NCI-H82 treated with DMSO at 0.1 percent for 48 hours (cell line): ENCODE results near the gene PCNP.
A peak's percentile ranks its signal among the peaks of the same experiment; 100 is the strongest.
"Not testable (repeated sequence)": the region's sequence is repeated elsewhere in the genome, so short reads cannot be mapped to it uniquely, and the experiment has no call there.

Source experiments
- DNase-seq: peaks from one replicate; lab custom pipeline; 2025; ENCODE audit not compliant: unreplicated experiment; lab: John Stamatoyannopoulos, UW

PCNP gene

GRCh38 chr3:101573449-101574387, at the start of gene PCNP:
TSS of gene PCNP (plus strand) at chr3:101574180. CDS start at chr3:101574216, 36 bp downstream.
- peak; percentile 99 for DNase-seq

DNA sequence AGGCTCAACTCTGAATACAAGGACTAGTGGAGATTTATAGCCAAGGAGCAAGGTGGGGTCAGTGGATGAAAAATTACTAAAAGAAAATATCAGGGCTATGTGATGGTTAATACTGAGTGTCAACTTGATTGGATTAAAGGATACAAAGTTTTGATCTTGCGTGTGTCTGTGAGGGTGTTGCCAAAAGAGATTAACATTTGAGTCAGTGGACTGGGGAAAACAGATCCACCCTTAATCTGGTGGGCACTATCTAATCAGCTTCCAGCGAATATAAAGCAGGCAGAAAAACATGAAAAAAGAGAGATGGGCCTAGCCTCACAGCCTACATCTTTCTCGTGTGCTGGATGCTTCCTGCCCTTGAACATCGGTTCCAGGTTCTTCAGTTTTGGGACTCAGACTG, 46.5 kb upstream of the PCNP start:
- peak; percentile 83 for DNase-seq

- DNase-seq = no peak
These were observed 46.1 kb upstream of the PCNP start for GRCh38 chr3:101527906-101528305.

DNA sequence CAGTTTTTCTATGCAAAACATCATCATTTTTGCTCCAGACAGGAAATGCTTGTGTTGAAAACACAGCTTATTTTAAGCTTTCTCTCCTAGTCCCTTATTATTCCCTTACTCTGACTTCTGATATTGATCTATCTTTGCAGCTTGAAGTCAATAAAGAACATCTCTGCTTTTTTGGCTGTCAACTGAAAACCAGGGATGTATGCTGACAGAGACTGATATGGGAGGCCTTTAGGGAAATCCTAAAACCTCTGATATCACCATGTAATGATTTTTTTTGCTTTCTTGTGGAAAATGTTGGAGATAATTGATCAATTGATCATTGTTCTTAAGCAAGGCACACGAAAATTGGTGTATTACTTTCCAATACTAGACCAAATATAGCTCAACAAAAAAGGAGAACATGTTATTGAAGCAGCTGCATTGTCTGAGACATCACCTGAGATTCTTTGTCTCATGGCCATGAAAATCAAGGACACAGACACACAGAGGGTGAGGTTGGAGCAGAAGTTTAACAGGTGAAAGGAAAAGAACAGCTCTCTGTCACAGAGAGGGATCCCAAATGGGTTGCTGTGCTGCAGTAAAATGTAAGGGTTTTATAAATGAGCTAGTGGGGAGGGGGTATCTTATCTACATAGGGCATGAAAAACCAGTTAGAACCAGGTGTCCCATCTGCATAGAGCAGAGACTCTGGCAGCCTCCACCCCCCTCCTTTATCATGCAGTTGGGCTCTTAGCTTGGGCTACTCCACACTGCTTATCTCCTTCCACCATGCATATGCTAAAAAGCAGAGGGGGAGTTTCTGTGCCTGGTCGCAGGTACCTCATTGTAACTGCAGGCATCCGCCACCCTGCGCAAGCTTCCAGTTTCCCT, 43.9 kb upstream of the PCNP start:
- no peak for DNase-seq

- no peak for DNase-seq
These were observed 43.3 kb upstream of the PCNP start for GRCh38 chr3:101530686-101531047.

DNA sequence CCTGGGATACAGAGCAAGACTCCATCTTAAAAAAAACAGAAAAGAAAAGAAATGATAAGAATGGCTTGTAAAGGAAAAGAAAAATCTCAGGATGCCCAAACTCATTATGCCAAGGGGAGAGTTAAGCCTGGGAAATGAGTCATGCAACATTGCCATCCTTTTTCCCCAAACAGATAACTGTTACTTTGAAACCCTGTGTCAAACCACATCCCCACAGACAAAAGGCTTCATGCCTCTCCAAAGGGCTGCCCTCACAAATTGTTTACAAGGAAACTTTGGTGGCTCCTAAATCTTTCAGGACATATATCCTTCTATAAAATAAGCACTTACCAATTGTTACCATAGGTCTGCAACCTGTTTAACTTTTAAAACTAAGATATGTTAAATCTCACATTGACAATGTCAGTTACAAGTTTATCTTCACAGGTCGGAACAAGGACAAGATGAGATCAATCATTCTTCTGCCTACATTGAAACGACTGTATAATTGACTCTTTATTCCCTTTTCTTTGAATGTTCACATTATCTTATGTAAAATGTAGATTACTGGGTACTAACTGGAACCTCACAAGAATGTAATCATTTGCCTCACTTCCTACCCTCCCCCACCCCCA, 42.4 kb upstream of the PCNP start:
- no peak for DNase-seq

DNA sequence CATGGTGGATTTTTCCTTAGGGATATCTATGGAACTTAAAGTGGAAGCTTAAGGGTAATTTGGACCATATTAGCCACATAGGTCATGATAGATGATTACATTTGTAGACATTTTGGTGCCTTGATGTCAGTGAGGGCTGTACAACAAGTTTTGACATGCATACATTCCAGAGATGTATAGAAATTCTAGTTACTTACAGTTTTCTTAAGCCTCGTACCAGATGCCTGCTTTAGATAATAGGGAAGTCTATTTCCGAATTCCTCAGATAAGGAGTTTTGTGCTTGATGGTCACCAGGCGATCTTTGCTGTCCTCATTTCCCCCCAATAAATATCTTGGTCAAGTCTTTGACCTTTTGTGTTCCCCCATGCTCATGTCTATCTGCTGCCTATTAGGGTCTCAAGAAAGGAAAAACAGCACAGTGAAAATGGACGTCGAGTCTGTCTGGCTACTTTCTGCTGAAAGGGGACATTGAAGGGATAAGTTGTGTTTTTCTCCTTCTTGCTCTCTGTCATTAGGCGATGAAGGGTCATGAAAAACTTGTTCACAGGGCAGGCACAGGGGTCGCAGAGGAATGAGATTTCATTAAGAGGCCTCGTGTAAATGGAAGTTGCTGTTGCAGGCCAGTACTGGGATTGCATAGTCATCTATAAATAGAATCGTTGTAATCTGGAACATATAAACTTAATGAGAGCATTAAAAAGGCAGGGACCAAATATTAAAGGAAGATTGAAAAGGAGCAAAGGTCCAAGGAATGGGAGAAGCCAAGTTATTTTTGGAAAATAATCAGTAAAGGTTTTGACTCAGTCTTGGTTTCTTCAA, 41.0 kb upstream of the PCNP start:
- no peak for DNase-seq

- DNase-seq = no peak
These were observed 40.4 kb upstream of the PCNP start for GRCh38 chr3:101533603-101533968.

DNA sequence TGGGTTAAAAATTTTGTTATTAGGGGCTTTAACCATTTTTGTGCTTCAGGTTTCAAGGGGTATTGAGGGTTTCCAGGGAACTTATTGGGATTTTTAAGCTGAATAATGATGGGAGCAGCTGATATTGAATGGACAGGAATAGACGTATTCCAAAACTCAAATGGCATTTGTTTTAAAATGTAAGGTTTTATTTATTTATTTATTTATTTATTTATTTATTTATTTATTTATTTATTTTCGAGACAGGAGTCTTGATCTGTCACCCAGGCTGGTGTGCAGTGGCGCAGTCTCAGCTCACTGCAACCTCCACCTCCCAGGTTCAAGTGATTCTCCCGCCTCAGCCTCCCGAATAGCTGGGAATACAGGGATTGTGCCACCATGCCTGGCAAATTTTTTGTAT, 38.8 kb upstream of the PCNP start:
- DNase-seq = no peak

DNA sequence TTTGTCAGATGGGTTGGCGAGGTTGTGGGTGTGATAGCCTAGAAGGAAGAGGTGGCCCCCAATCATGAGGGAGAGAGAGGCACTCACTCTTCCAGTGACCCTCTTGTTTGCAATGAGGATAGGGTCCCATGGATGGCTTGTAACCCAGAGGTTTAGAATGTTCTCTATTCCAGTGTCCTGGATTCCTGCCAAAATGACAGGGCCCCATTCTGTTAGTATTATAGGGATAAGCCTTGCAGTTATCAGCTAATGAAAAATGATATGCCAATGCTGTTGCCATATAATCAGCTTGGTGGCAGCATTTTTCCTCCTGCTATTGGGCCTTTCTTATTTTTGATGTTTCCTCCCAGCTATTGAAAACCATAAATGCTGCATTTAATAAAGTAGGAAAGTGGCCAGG, 37.7 kb upstream of the PCNP start:
- no peak for DNase-seq

DNA sequence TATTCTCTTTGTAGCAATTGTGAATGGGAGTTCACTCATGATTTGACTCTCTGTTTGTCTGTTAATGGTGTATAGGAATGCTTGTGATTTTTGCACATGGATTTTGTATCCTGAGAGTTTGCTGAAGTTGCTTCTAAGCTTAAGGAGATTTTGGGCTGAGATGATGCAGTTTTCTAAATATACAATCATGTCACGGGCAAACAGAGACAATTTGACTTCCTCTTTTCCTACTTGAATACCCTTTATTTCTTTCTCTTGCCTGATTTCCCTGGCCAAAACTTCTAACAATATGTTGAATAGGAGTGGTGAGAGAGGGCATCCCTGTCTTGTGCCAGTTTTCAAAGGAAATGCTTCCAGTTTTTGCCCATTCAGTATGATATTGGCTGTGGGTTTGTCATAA, 37.0 kb upstream of the PCNP start:
- not testable (repeated sequence) for DNase-seq

DNA sequence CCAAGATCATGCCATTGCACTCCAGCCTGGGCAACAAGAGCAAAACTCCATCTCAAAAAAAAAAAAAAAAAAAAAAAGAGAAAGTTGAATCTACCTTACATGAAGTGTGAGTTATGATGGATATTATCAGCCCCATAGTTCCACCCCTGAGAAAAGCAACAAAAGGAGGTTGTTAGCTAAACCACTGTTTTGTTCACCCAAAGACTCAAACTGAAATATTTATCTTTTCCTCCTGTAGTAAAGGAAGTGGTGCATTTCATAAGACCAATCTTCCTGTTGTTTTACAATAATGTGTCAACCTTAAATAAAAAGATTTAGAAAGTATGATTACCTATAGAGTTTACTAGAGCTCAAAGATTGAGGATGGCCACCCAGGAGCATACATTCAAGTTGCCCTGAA, 31.0 kb upstream of the PCNP start:
- no peak for DNase-seq

DNA sequence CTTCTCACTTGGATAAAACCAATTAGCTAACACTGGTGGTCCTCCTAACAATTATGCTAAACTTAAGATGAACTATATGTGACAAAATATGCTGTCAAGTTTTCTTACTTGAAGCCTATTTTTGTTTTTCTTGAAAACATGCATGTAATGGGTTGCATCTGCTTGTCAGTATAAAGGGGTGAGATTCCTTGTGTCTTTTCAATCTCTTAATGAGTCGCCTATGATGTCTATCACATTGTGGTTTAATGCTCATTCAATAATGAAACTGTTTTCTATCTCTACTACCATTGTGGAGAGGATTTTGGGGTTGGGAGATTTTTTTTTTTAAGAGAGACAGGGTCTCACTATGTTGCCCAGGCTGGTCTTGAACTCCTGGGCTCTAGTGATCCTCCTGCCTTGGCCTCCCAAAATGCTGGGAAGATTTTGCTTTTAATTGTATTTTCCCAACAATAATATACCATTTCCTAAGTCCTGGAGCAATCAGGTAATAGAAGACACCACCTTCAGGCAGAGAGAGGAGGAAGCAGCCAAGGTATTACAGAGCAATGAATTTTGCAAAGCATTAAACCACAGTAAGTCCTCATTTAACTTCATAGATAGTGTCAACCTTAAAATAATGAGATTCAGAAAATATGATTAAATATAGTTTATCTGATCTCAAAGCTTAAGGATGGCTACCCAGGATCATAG, 29.7 kb upstream of the PCNP start:
- DNase-seq = no peak

DNA sequence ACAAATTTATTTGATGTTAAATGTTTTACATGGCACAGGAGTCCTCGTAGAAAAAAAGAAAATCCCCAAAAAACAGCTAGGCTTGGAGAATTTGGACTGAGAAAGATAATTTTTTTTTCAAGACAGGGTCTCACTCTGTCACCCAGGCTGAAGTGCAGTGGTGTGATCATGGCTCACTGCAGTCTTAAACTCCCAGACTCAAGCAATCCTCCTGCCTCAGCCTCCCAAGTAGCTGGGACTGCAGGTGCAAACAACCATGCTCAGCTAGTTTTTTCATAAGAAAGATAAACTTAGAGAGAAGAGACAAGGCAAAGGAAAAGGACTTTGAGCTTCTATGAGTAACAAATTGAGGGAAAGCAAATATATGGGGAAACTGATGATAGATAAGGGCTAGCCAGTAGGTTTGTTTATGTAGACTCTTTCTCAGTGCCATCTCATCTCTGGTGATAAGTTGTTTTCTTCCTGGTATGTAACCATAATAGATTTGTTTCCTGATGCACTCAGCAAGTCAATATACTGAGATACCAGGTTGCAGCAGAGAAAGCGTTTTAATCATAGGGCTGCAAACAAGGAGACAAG, 25.4 kb upstream of the PCNP start:
- no peak for DNase-seq

DNA sequence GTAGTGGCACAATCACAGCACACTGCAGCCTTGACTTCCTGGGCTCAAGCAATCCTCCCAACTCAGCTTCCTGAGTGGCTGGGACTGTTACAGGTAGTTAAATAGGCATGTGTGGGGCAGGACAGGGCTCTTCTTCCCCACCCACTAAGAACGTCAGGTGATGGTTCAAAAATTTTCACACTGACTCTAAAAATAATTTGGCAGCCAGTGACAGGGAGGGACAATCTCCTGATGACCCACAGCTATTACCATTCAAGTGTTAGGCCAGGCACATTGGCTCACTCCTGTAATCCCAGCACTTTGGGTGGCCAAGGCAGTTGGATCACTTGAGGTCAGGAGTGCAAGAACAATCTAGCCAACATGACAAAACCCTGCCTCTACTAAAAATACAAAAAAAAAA, 24.5 kb upstream of the PCNP start:
- DNase-seq = no peak

GRCh38 chr3:101551359-101552081, 22.5 kb upstream of the PCNP start:
- DNase-seq = not testable (repeated sequence)

DNA sequence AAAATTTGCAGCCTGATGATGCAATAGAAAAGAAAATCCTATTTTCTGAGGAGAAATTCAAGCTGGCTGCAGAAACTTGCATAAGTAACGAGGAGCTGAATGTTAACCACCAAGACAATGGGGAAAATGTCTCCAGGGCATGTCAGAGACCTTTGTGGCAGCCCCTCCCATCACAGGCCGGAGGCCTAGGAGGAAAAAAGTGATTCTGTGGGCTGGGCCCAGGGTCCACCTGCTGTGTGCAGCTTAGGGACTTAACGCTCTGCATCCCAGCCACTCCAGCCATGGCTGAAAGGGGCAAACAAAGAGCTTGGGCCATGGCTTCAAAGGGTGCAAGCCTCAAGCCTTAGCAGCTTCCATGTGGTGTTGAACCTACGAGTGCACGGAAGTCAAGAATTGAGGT, 20.6 kb upstream of the PCNP start:
- not testable (repeated sequence) for DNase-seq

DNA sequence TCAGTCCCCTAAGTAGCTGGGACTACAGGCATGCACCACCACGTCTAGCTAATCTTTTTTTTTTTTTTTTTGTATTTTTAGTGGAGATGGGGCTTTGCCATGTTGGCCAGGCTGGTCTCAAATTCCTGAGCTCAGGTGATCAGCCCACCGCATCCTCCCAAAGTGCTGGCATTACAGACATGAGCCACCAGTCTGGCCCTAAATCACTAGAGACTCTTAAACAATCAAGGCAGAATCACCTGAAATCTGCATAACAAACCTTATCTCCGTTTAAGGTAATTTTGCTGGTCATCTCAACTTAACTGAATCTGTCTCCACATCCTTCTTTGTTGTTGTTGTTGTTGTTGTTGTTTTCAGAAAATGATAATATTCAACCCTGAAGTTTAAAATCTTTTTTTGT, 17.9 kb upstream of the PCNP start:
- no peak for DNase-seq

GRCh38 chr3:101561630-101562328, 12.2 kb upstream of the PCNP start, which contains the start of gene TRMT10C:
TSS of gene TRMT10C (plus strand) at chr3:101561868. CDS start at chr3:101564782, 2,914 bp downstream.
- peak; percentile 88 for DNase-seq
